HepG2 (cell line): ENCODE measurements around the gene NR1H3. TPM values are rescaled to one million over a fixed set of nuclear protein-coding genes. Genes with fewer than 3 reads are reported as not detected.

Source experiments
- DNMT3B ChIP-seq: conservative IDR thresholded peaks from 2 replicates; pipeline ENCODE4 v1.6.1; 2016; ENCODE audit warnings: missing biosample characterization, control low read depth
- FOXC1 ChIP-seq: sonication (generic); formaldehyde crosslinking; IDR thresholded peaks from 2 replicates; pipeline ENCODE4 v1.8.0; 2022; ENCODE audit warnings: mild to moderate bottlenecking, missing genetic modification reagents, borderline replicate concordance
- GABPB1 ChIP-seq: IDR thresholded peaks from 2 replicates; pipeline ENCODE4 v1.6.1; 2016; ENCODE audit warnings: mild to moderate bottlenecking, missing genetic modification reagents, moderate library complexity, missing compliant biosample characterization
- KAT2B ChIP-seq: fragments of 150-350 bp; IDR thresholded peaks from 2 replicates; pipeline ENCODE4 v1.6.1; 2014; ENCODE audit warnings: low read depth, low read length, borderline replicate concordance
- NFKB2 ChIP-seq: sonication (generic); formaldehyde crosslinking; IDR thresholded peaks from 2 replicates; pipeline ENCODE4 v1.4.0; 2020; ENCODE audit warnings: missing genetic modification reagents, borderline replicate concordance
- RCOR2 ChIP-seq: IDR thresholded peaks from 2 replicates; pipeline ENCODE4 v1.6.1; 2016; ENCODE audit warnings: missing biosample characterization, missing genetic modification reagents
- SMAD1 ChIP-seq: sonication (generic); formaldehyde crosslinking; IDR thresholded peaks from 2 replicates; pipeline ENCODE4 v1.4.0; 2020; ENCODE audit warnings: missing genetic modification reagents, low read depth, mild to moderate bottlenecking, borderline replicate concordance
- TGIF2 ChIP-seq: IDR thresholded peaks from 2 replicates; pipeline ENCODE4 v1.6.1; 2016; ENCODE audit warnings: control low read depth, missing compliant biosample characterization
- ZNF224 ChIP-seq: sonication (generic); formaldehyde crosslinking; IDR thresholded peaks from 2 replicates; pipeline ENCODE4 v1.5.0; 2020; ENCODE audit warnings: mild to moderate bottlenecking, missing genetic modification reagents
- ZNF329 ChIP-seq: sonication (generic); formaldehyde crosslinking; IDR thresholded peaks from 2 replicates; pipeline ENCODE4 v1.9.0; 2021; ENCODE audit warnings: low read depth, mild to moderate bottlenecking, missing genetic modification reagents
- ZNF460 ChIP-seq: sonication (generic); formaldehyde crosslinking; IDR thresholded peaks from 2 replicates; pipeline ENCODE4 v1.5.1; 2020; ENCODE audit warnings: missing genetic modification reagents, mild to moderate bottlenecking, borderline replicate concordance
- ZNF552 ChIP-seq: sonication (generic); formaldehyde crosslinking; IDR thresholded peaks from 2 replicates; pipeline ENCODE4 v1.9.0; 2022; ENCODE audit warnings: missing genetic modification reagents, mild to moderate bottlenecking, borderline replicate concordance
- ZNF749 ChIP-seq: sonication (generic); formaldehyde crosslinking; IDR thresholded peaks from 2 replicates; pipeline ENCODE4 v1.8.0; 2022; ENCODE audit warnings: mild to moderate bottlenecking, missing genetic modification reagents, moderate library complexity, borderline replicate concordance
- ZNF776 ChIP-seq: sonication (generic); formaldehyde crosslinking; IDR thresholded peaks from 2 replicates; pipeline ENCODE4 v1.4.0; 2020; ENCODE audit warnings: mild to moderate bottlenecking, missing genetic modification reagents
- polyA plus RNA-seq, 8 experiments: library from polyadenylated mRNA; depleted of rRNA in 3 of 8; stranded (reverse) in 7 of 8; unstranded in 1 of 8; fragments of >200 nt; fragmentation: Illumina TruSeq in 4 of 8; extraction: Trizol in 4 of 8; gene quantifications; 2 replicates each; pipeline versions ENCODE4 v1.2.1 to v1.2.3, GENCODE V29; 2011 to 2016; ENCODE audit warnings: low read depth in 4 of 8, missing spikeins in 1 of 8, mixed read lengths in 1 of 8; ENCODE audit not compliant: insufficient read depth in 1 of 8
- total RNA-seq, 5 experiments: library from RNA; depleted of rRNA; stranded (reverse); fragments of >200 nt; fragmentation: Illumina TruSeq; extraction: Trizol; gene quantifications; 2 replicates each; pipeline ENCODE4 v1.2.3, GENCODE V29; 2016; ENCODE audit warnings: low read depth in 1 of 5
- TF ChIP-seq, protein P1 (sequence below): sonication (generic); formaldehyde crosslinking; IDR thresholded peaks from 2 replicates; pipeline ENCODE4 v1.4.0; 2020; ENCODE audit warnings: mild to moderate bottlenecking, missing genetic modification reagents
- TF ChIP-seq, protein P2 (sequence below): sonication (generic); formaldehyde crosslinking; IDR thresholded peaks from 2 replicates; pipeline ENCODE4 v1.5.0; 2020; ENCODE audit warnings: missing genetic modification reagents, mild to moderate bottlenecking, borderline replicate concordance
- TF ChIP-seq, protein P3 (sequence below): IDR thresholded peaks from 2 replicates; pipeline ENCODE4 v1.6.1; 2016; ENCODE audit warnings: mild to moderate bottlenecking, missing biosample characterization, missing genetic modification reagents
- TF ChIP-seq, protein P4 (sequence below): sonication (generic); formaldehyde crosslinking; IDR thresholded peaks from 2 replicates; pipeline ENCODE4 v1.5.0; 2020; ENCODE audit warnings: mild to moderate bottlenecking, missing genetic modification reagents

Gene NR1H3
- total and polyA plus RNA-seq, 2 of the 13 experiments (the other 11 are each of a cell fraction or from before 2014, with no cell fraction given): 41.8 to 102 TPM

DNA sequence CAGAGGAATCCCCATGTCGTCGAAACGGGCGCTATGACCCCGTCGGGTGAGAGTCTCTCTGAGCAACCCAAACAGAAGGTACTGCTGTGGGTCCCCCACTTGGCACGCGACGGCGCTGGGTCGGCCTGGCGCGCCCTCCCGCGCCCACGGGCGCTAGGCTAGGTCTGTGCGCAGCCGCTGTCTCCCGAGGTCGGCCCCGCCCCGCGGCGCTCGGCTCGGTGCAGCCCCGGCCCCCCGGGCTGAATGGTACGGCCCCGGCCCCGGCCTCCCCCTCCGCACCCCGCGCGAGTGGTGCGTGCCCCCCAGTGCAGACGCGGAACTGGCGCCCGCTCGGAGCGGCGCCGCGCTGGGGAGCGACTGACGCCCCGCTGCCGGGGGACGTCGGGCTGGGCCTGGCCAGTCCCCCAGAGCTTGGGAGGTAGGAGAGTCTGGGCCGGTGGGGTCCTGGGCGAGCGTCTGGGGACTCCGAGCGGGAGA lies 12.1 kb downstream of the NR1H3 start, which contains the start of gene MADD (continued):
- TF ChIP-seq, protein P1, sequence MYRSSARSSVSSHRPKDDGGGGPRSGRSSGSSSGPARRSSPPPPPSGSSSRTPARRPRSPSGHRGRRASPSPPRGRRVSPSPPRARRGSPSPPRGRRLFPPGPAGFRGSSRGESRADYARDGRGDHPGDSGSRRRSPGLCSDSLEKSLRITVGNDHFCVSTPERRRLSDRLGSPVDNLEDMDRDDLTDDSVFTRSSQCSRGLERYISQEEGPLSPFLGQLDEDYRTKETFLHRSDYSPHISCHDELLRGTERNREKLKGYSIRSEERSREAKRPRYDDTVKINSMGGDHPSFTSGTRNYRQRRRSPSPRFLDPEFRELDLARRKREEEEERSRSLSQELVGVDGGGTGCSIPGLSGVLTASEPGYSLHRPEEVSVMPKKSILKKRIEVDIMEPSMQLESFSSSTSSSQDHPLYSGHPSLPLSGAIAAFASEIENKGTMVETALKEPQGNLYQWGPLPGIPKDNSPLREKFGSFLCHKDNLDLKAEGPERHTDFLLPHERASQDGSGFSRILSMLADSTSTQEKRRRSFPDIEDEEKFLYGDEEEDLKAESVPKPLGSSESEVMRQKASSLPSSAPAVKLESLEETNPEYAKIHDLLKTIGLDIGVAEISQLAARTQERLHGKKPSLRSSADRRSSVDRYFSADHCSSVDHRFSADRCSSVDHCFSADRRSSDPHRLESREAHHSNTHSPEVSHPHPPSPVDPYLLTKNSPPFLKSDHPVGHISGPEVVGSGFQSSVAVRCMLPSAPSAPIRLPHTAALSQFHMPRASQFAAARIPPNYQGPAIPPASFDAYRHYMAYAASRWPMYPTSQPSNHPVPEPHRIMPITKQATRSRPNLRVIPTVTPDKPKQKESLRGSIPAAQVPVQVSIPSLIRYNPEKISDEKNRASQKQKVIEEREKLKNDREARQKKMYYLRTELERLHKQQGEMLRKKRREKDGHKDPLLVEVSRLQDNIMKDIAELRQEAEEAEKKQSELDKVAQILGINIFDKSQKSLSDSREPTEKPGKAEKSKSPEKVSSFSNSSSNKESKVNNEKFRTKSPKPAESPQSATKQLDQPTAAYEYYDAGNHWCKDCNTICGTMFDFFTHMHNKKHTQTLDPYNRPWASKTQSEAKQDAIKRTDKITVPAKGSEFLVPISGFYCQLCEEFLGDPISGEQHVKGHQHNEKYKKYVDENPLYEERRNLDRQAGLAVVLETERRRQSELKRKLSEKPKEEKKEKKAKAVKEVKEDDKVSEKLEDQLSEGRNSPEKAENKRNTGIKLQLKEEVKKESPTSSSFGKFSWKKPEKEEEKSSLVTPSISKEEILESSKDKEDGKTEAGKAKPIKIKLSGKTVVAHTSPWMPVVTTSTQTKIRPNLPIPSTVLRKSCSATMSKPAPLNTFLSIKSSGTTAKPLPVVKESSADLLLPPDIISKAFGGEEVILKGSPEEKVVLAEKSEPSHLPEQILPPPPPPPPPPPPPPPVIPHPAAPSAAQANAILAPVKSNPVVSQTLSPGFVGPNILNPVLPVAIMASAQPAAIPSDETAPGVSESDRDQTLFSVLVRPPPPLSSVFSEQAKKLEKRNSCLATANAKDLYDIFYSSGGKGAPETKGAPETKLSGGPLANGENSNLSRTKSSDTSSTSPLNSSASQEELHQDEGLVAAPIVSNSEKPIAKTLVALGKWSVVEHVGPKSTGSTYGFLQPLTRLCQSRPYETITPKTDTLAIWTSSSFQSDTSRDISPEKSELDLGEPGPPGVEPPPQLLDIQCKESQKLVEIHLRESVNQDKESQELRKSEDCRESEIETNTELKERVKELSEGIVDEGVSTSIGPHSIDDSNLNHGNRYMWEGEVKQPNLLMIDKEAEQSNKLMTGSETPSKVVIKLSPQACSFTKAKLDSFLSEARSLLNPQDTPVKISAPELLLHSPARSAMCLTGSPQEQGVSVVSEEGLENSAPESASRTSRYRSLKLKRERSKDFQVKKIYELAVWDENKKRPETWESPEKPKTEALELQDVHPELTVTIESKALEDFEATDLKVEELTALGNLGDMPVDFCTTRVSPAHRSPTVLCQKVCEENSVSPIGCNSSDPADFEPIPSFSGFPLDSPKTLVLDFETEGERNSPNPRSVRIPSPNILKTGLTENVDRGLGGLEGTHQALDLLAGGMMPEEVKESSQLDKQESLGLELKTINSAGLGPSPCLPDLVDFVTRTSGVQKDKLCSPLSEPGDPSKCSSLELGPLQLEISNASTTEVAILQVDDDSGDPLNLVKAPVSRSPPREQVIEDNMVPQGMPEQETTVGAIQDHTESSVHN: no peak
- TF ChIP-seq FOXC1 (CRISPR knock-in tag): no peak
- TF ChIP-seq, protein P2, sequence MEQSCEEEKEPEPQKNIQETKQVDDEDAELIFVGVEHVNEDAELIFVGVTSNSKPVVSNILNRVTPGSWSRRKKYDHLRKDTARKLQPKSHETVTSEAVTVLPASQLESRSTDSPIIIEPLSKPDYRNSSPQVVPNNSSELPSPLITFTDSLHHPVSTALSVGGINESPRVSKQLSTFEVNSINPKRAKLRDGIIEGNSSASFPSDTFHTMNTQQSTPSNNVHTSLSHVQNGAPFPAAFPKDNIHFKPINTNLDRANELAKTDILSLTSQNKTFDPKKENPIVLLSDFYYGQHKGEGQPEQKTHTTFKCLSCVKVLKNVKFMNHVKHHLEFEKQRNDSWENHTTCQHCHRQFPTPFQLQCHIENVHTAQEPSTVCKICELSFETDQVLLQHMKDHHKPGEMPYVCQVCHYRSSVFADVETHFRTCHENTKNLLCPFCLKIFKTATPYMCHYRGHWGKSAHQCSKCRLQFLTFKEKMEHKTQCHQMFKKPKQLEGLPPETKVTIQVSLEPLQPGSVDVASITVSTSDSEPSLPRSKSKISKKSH: no peak
- TF ChIP-seq, protein P3, sequence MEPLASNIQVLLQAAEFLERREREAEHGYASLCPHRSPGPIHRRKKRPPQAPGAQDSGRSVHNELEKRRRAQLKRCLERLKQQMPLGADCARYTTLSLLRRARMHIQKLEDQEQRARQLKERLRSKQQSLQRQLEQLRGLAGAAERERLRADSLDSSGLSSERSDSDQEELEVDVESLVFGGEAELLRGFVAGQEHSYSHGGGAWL (CRISPR knock-in tag): peak; percentile 34
- TF ChIP-seq ZNF224 (CRISPR knock-in tag): no peak
- no peak for TF ChIP-seq ZNF749 (CRISPR knock-in tag)
- no peak for TF ChIP-seq DNMT3B (CRISPR knock-in tag)
- TF ChIP-seq NFKB2 (CRISPR knock-in tag): no peak
- TF ChIP-seq ZNF460 (CRISPR knock-in tag): no peak
- no peak for TF ChIP-seq RCOR2 (CRISPR knock-in tag)
- TF ChIP-seq GABPB1 (CRISPR knock-in tag): peak; percentile 34; the same call in 1 of the 2 replicates
- no peak for TF ChIP-seq ZNF776
- TF ChIP-seq TGIF2 (CRISPR knock-in tag): no peak
- TF ChIP-seq, protein P4, sequence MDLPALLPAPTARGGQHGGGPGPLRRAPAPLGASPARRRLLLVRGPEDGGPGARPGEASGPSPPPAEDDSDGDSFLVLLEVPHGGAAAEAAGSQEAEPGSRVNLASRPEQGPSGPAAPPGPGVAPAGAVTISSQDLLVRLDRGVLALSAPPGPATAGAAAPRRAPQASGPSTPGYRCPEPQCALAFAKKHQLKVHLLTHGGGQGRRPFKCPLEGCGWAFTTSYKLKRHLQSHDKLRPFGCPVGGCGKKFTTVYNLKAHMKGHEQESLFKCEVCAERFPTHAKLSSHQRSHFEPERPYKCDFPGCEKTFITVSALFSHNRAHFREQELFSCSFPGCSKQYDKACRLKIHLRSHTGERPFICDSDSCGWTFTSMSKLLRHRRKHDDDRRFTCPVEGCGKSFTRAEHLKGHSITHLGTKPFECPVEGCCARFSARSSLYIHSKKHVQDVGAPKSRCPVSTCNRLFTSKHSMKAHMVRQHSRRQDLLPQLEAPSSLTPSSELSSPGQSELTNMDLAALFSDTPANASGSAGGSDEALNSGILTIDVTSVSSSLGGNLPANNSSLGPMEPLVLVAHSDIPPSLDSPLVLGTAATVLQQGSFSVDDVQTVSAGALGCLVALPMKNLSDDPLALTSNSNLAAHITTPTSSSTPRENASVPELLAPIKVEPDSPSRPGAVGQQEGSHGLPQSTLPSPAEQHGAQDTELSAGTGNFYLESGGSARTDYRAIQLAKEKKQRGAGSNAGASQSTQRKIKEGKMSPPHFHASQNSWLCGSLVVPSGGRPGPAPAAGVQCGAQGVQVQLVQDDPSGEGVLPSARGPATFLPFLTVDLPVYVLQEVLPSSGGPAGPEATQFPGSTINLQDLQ: no peak
- no peak for TF ChIP-seq SMAD1
- TF ChIP-seq KAT2B: no peak
- no peak for TF ChIP-seq ZNF552
- TF ChIP-seq ZNF329 (CRISPR knock-in tag): no peak
